Measurements from ENCODE around the gene TMEM232. TPM values are rescaled to one million over a fixed set of nuclear protein-coding genes. Genes with fewer than 3 reads are reported as not detected.

Gene TMEM232
- total and polyA plus RNA-seq, 9 of the 15 experiments (the other 6 are each of a cell fraction or from before 2014, with no cell fraction given) = 0.09 to 2.2 (median 0.41) TPM

DNA sequence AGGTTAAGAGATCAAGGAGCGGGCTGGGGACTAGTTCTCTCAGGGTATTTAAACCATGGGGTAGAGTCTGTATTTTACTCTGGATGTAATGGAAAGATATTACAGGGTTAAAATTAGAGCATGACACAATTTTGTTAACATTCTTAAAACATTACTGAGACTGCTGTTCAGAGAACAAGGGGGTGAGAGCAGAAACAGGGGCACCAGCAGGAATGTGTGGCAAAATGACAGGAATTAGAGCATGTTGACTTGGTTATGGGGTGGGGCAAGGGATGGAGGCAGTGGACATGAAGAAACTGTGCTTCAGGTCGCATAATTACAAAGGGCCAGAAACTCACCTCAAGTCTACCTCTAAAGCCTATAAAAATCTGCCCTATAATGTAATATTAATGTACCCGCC is 75.0 kb downstream of the TMEM232 start (continued):
- TF ChIP-seq NR2C1 (IDR thresholded peaks at IDR 0.05) = no peak
- TF ChIP-seq NR2C1 (tag; IDR thresholded peaks at IDR 0.05) = no peak
- TF ChIP-seq SIN3A (IDR thresholded peaks at IDR 0.05; ENCODE audit: borderline replicate concordance in 2 of 2, control insufficient read depth in 1 of 2, low read depth in 2 of 2, low read length in 2 of 2) = no peak
- TF ChIP-seq CREM (IDR thresholded peaks at IDR 0.05; ENCODE audit: low read depth) = no peak
- TF ChIP-seq NCOA6 (IDR thresholded peaks at IDR 0.05) = no peak
- no peak for TF ChIP-seq SMARCB1 (IDR thresholded peaks at IDR 0.05; ENCODE audit: insufficient read length, low read depth)
- TF ChIP-seq BACH1 (tag; IDR thresholded peaks at IDR 0.05) = no peak

DNA sequence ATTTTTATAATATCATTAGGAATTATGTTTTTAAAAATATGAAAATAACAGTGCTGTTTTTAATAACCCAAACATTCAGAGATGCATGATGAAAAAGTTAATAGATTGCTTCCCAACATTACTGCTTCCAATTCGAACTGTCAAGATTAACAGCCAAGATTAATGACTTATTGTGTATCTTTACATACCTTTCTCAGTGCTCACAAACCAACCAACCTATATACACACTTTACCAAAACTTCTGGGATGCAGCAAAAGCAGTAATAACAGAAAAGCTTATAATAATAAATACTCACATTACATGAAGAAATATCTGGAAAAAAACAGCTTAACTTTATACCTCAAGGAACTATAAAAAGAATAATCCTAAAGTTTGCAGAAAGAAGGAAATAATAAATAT is 82.1 kb downstream of the TMEM232 start:
- intact Hi-C loops (cut with micrococcal nuclease) = no loop called here
- DNase-seq (ENCODE audit: extremely low read depth in 1 of 4, low spot score in 3 of 4) (no peak), FAIRE-seq (no peak), ATAC-seq (no peak)
- Histone ChIP-seq H3K27ac (ENCODE audit: extremely low read depth, low read depth, low read length) (no peak overlapping the region), H3K4me3 (no peak overlapping the region), H2AFZ (ENCODE audit: low read depth, low read length) (no peak overlapping the region), H3K27me3 (ENCODE audit: control insufficient read depth in 2 of 2, insufficient read depth in 2 of 2, low read length in 2 of 2) (no peaks in the 10 kb centered on the region), H3K9me1 (ENCODE audit: control insufficient read depth, insufficient read depth, low read length) (no peaks in the 10 kb centered on the region), H3K79me2 (ENCODE audit: control insufficient read depth, insufficient read depth, low read length) (no peaks in the 10 kb centered on the region), H3K9ac (ENCODE audit: insufficient read depth in 1 of 2, low read depth in 2 of 2, low read length in 2 of 2) (no peak overlapping the region), H3K36me3 (ENCODE audit: control insufficient read depth, insufficient read depth, low read length) (no peaks in the 10 kb centered on the region), H4K20me1 (replicated peaks; ENCODE audit: control insufficient read depth, insufficient read depth, low read length) (no peaks in the 10 kb centered on the region), H3K9me3 (replicated peaks; ENCODE audit: control insufficient read depth, insufficient read depth, low read depth, low read length) (no peaks in the 10 kb centered on the region), H3K4me1 (replicated peaks in 1 of 2; ENCODE audit: control insufficient read depth in 2 of 2, insufficient read depth in 2 of 2, low read length in 2 of 2) (no peaks in the 10 kb centered on the region), H3K4me2 (ENCODE audit: insufficient read depth, low read length) (no peak overlapping the region)
- no TSS peak for BruUV-seq (replicated peaks)
- ChIA-PET POLR2A (no interaction called here), CTCF (ENCODE audit: low intra/inter-chr PET ratio) (no interaction called here)
- TF ChIP-seq SMAD4 (CRISPR knock-in tag; conservative IDR thresholded peaks at IDR 0.05) (no peak), ZNF551 (CRISPR knock-in tag; IDR thresholded peaks at IDR 0.05) (no peak), SRSF7 (optimal IDR thresholded peaks at IDR 0.05; ENCODE audit: low read depth, low read length) (no peak), SETDB1 (IDR thresholded peaks at IDR 0.05; ENCODE audit: low read length) (no peak), FOXK2 (conservative IDR thresholded peaks at IDR 0.05 in 1 of 2, IDR thresholded peaks at IDR 0.05 in 1 of 2; ENCODE audit: low read depth in 2 of 2) (no peak)
- in situ Hi-C loops (cut with MboI) = no loop called here
- 0% methylated on average over 1 of the region's 1 CpG for WGBS (ENCODE audit: insufficient coverage, low coverage, missing lambda C conversion rate)
